Measurements from ENCODE around the gene NTRK3. TPM values are rescaled to one million over a fixed set of nuclear protein-coding genes. Genes with fewer than 3 reads are reported as not detected.

The NTRK3 gene
- total RNA-seq, 1 donor from 2014 or later = 0.37 TPM

- intact Hi-C loops (cut with micrococcal nuclease) = no loop called here
Observed at GRCh38 chr15:88126695-88127431, 129.7 kb downstream of the NTRK3 start.

- intact Hi-C loops (cut with micrococcal nuclease) = no loop called here
Observed at GRCh38 chr15:88125576-88125975, 131.0 kb downstream of the NTRK3 start.

- intact Hi-C loops (cut with micrococcal nuclease) = no loop called here
Observed at GRCh38 chr15:88124199-88124598, 132.3 kb downstream of the NTRK3 start.

GRCh38 chr15:88121968-88122530 is 134.5 kb downstream of the NTRK3 start:
- intact Hi-C loops (cut with micrococcal nuclease) = no loop called here

GRCh38 chr15:88120026-88120425 is 136.5 kb downstream of the NTRK3 start:
- intact Hi-C loops (cut with micrococcal nuclease) = no loop called here

- intact Hi-C loops (cut with micrococcal nuclease) = no loop called here
Observed at GRCh38 chr15:88118741-88119140, 137.8 kb downstream of the NTRK3 start.

- intact Hi-C loops (cut with micrococcal nuclease) = no loop called here
Observed at GRCh38 chr15:88118035-88118434, 138.5 kb downstream of the NTRK3 start.

GRCh38 chr15:88115486-88116152 is 140.9 kb downstream of the NTRK3 start:
- intact Hi-C loops (cut with micrococcal nuclease) = no loop called here

GRCh38 chr15:88113613-88114308 is 142.8 kb downstream of the NTRK3 start:
- intact Hi-C loops (cut with micrococcal nuclease) = no loop called here

GRCh38 chr15:88108991-88109390 is 147.5 kb downstream of the NTRK3 start:
- intact Hi-C loops (cut with micrococcal nuclease) = no loop called here

- intact Hi-C loops (cut with micrococcal nuclease) = no loop called here
Observed at GRCh38 chr15:88108477-88108876, 148.1 kb downstream of the NTRK3 start.

GRCh38 chr15:88106074-88106473 is 150.5 kb downstream of the NTRK3 start:
- intact Hi-C loops (cut with micrococcal nuclease) = no loop called here

GRCh38 chr15:88104357-88104756 is 152.2 kb downstream of the NTRK3 start:
- intact Hi-C loops (cut with micrococcal nuclease) = no loop called here

- intact Hi-C loops (cut with micrococcal nuclease) = no loop called here
Observed at GRCh38 chr15:88100181-88100580, 156.4 kb downstream of the NTRK3 start.

GRCh38 chr15:88098361-88098760 is 158.2 kb downstream of the NTRK3 start:
- intact Hi-C loops (cut with micrococcal nuclease) = no loop called here

GRCh38 chr15:88091444-88092016 is 165.0 kb downstream of the NTRK3 start:
- intact Hi-C loops (cut with micrococcal nuclease) = no loop called here

- intact Hi-C loops (cut with micrococcal nuclease) = no loop called here
Observed at GRCh38 chr15:88090481-88091011, 166.0 kb downstream of the NTRK3 start.

- intact Hi-C loops (cut with micrococcal nuclease) = no loop called here
Observed at GRCh38 chr15:88089731-88090130, 166.8 kb downstream of the NTRK3 start.

- intact Hi-C loops (cut with micrococcal nuclease) = no loop called here
Observed at GRCh38 chr15:88089024-88089620, 167.4 kb downstream of the NTRK3 start.

GRCh38 chr15:88083811-88084760 is 172.5 kb downstream of the NTRK3 start:
- intact Hi-C loops (cut with micrococcal nuclease) = no loop called here

Measured in T-helper 1 cell treated with Interleukin-12 subunit alpha and Interleukin-12 subunit beta and Interleukin-4 antibody, amounts not matched to agents 30 ng/mL and 1 ng/mL, for 36 hours (primary cell).